ENCODE results near the gene C10orf95. TPM values are rescaled to one million over a fixed set of nuclear protein-coding genes. Genes with fewer than 3 reads are reported as not detected.
A peak's percentile ranks its signal among the peaks of the same experiment; 100 is the strongest.

The C10orf95 gene
- total RNA-seq, 1 donor from 2014 or later = not detected

GRCh38 chr10:102408728-102409603 lies 42.4 kb downstream of the C10orf95 start:
- H3K27me3 ChIP-seq (ENCODE audit: low read depth) = peaks cover 71% of the 10 kb centered on the region

GRCh38 chr10:102408131-102408727 lies 43.1 kb downstream of the C10orf95 start:
- H3K36me3 ChIP-seq = no peaks in the 10 kb centered on the region
- peak overlapping the region; percentile 61 for H3K4me3 ChIP-seq
- TF ChIP-seq CTCF (IDR thresholded peaks at IDR 0.05; ENCODE audit: borderline replicate concordance) = no peak
- intact Hi-C loops (cut with micrococcal nuclease) = no loop called here
- no peak overlapping the region for H3K27ac ChIP-seq (replicated peaks)
- no peaks in the 10 kb centered on the region for H3K9me3 ChIP-seq (replicated peaks)
- peaks cover 63% of the 10 kb centered on the region for H3K27me3 ChIP-seq (ENCODE audit: low read depth)
- H3K4me1 ChIP-seq = peaks cover 22% of the 10 kb centered on the region
- DNase-seq = no peak

More at GRCh38 chr10:102408728-102409603, 42.4 kb downstream of the C10orf95 start:
- no peak for DNase-seq
- no peaks in the 10 kb centered on the region for H3K36me3 ChIP-seq
- H3K27ac ChIP-seq (replicated peaks) = no peak overlapping the region
- peak overlapping the region; percentile 61 for H3K4me3 ChIP-seq
- TF ChIP-seq CTCF (IDR thresholded peaks at IDR 0.05; ENCODE audit: borderline replicate concordance) = no peak
- H3K9me3 ChIP-seq (replicated peaks) = no peaks in the 10 kb centered on the region
- H3K4me1 ChIP-seq = peaks cover 22% of the 10 kb centered on the region
- intact Hi-C loops (cut with micrococcal nuclease) = no loop called here

- intact Hi-C loops (cut with micrococcal nuclease) = no loop called here
- H3K9me3 ChIP-seq (replicated peaks) = no peaks in the 10 kb centered on the region
- peaks cover 4% of the 10 kb centered on the region for H3K36me3 ChIP-seq
- H3K27ac ChIP-seq (replicated peaks) = no peak overlapping the region
- no peak for TF ChIP-seq CTCF (IDR thresholded peaks at IDR 0.05; ENCODE audit: borderline replicate concordance)
- no peak overlapping the region for H3K4me3 ChIP-seq
- peaks cover 22% of the 10 kb centered on the region for H3K4me1 ChIP-seq
- H3K27me3 ChIP-seq (ENCODE audit: low read depth) = peaks cover 57% of the 10 kb centered on the region
- DNase-seq = no peak
Observed at GRCh38 chr10:102407425-102408130, 43.8 kb downstream of the C10orf95 start.

- H3K27ac ChIP-seq (replicated peaks) = no peak overlapping the region
- intact Hi-C loops (cut with micrococcal nuclease) = no loop called here
Observed at GRCh38 chr10:102406815-102407214, 44.5 kb downstream of the C10orf95 start.

More at GRCh38 chr10:102406815-102407214, 44.5 kb downstream of the C10orf95 start:
- Histone ChIP-seq H3K27me3 (ENCODE audit: low read depth) (peaks cover 49% of the 10 kb centered on the region), H3K4me3 (no peak overlapping the region), H3K9me3 (replicated peaks) (no peaks in the 10 kb centered on the region), H3K36me3 (peaks cover 10% of the 10 kb centered on the region), H3K4me1 (peaks cover 22% of the 10 kb centered on the region)
- TF ChIP-seq CTCF (IDR thresholded peaks at IDR 0.05; ENCODE audit: borderline replicate concordance) = no peak
- no peak for DNase-seq
